Karpas-422 (cell line): ENCODE measurements around the gene LHFPL6. TPM values are rescaled to one million over a fixed set of nuclear protein-coding genes. Genes with fewer than 3 reads are reported as not detected.

Experiments used
- DNase-seq: peaks from one replicate; pipeline ENCODE4 v3.0.0-alpha.2; 2015
- H2AFZ ChIP-seq: fragments of 200-600 bp; sonication (generic); 2 replicates; pipeline ENCODE4 v1.6.1; 2014; ENCODE audit warnings: antibody characterized with exemption, low read length, mixed read lengths
- H3K27ac ChIP-seq: fragments of 200-600 bp; sonication (generic); 2 replicates; pipeline ENCODE4 v1.5.1; 2014; ENCODE audit warnings: mild to moderate bottlenecking, low read length, moderate library complexity
- H3K27me3 ChIP-seq: fragments of 200-600 bp; sonication (generic); 2 replicates; pipeline ENCODE4 v1.6.1; 2014; ENCODE audit warnings: low read length, mixed read lengths
- H3K36me3 ChIP-seq: fragments of 200-600 bp; sonication (generic); 2 replicates; pipeline ENCODE4 v1.6.1; 2014; ENCODE audit warnings: low read length, mixed read lengths; ENCODE audit not compliant: insufficient read depth
- H3K4me1 ChIP-seq: fragments of 200-600 bp; sonication (generic); 2 replicates; pipeline ENCODE4 v1.6.1; 2014; ENCODE audit warnings: mild to moderate bottlenecking, low read length, mixed read lengths
- H3K4me2 ChIP-seq: fragments of 200-600 bp; sonication (generic); 2 replicates; pipeline ENCODE4 v1.6.1; 2014; ENCODE audit warnings: low read length, low read depth, mild to moderate bottlenecking; ENCODE audit not compliant: poor library complexity, severe bottlenecking
- H3K4me3 ChIP-seq: fragments of 200-600 bp; sonication (generic); 2 replicates; pipeline ENCODE4 v1.5.1; 2014; ENCODE audit warnings: mild to moderate bottlenecking, antibody characterized with exemption, low read length, mixed read lengths
- H3K79me2 ChIP-seq: fragments of 200-600 bp; sonication (generic); 2 replicates; pipeline ENCODE4 v1.6.1; 2014; ENCODE audit warnings: mild to moderate bottlenecking, low read length, mixed read lengths
- H3K9ac ChIP-seq: fragments of 200-600 bp; sonication (generic); 2 replicates; pipeline ENCODE4 v1.6.0; 2014; ENCODE audit warnings: low read length
- H3K9me2 ChIP-seq: fragments of 200-600 bp; sonication (generic), shearing (Covaris generic); replicated peaks from 2 replicates; pipeline ENCODE4 v1.6.0; 2014; ENCODE audit warnings: mild to moderate bottlenecking, low read length, moderate library complexity; ENCODE audit not compliant: insufficient read depth
- H3K9me3 ChIP-seq: fragments of 300-700, 200-600 bp; sonication (generic); 2 replicates; pipeline ENCODE4 v1.6.1; 2014; ENCODE audit warnings: low read length, mixed read lengths
- H4K20me1 ChIP-seq: fragments of 200-600 bp; sonication (generic); 2 replicates; pipeline ENCODE4 v1.6.1; 2014; ENCODE audit warnings: mild to moderate bottlenecking, antibody characterized with exemption, low read length, low read depth; ENCODE audit not compliant: insufficient read depth
- total RNA-seq: library from RNA; depleted of rRNA; stranded (reverse); fragments of >200 nt; shearing (Covaris generic); gene quantifications from 2 replicates; pipeline ENCODE4 v1.2.3, GENCODE V29; 2014; ENCODE audit warnings: low replicate concordance

Gene LHFPL6
- total RNA-seq, 1 experiment from 2014 or later, result not detected

- no peak overlapping the region for H3K27ac ChIP-seq
- H3K9me3 ChIP-seq, result no peaks in the 10 kb centered on the region
- H3K79me2 ChIP-seq, result no peaks in the 10 kb centered on the region
- no peaks in the 10 kb centered on the region for H3K36me3 ChIP-seq
- H2AFZ ChIP-seq, result no peak overlapping the region
- DNase-seq, result no peak
- no peak overlapping the region for H3K4me3 ChIP-seq
- H3K9me2 ChIP-seq, result no peaks in the 10 kb centered on the region
- H3K9ac ChIP-seq, result no peak overlapping the region
- no peak overlapping the region for H3K4me2 ChIP-seq
- no peaks in the 10 kb centered on the region for H3K4me1 ChIP-seq
- no peaks in the 10 kb centered on the region for H4K20me1 ChIP-seq
- no peaks in the 10 kb centered on the region for H3K27me3 ChIP-seq
These were observed 61.9 kb downstream of the LHFPL6 start for GRCh38 chr13:39540929-39541605.

GRCh38 chr13:39538816-39539790 lies 63.9 kb downstream of the LHFPL6 start:
- Histone ChIP-seq H3K27me3 (no peaks in the 10 kb centered on the region), H3K4me1 (no peaks in the 10 kb centered on the region), H3K4me2 (no peak overlapping the region), H3K9me2 (no peaks in the 10 kb centered on the region), H3K36me3 (no peaks in the 10 kb centered on the region), H3K9me3 (no peaks in the 10 kb centered on the region), H3K4me3 (no peak overlapping the region), H4K20me1 (no peaks in the 10 kb centered on the region), H3K9ac (no peak overlapping the region), H3K27ac (no peak overlapping the region), H3K79me2 (no peaks in the 10 kb centered on the region), H2AFZ (no peak overlapping the region)
- no peak for DNase-seq

GRCh38 chr13:39536906-39537305 lies 66.1 kb downstream of the LHFPL6 start:
- no peak overlapping the region for H3K4me2 ChIP-seq
- no peak overlapping the region for H3K27ac ChIP-seq
- H3K4me3 ChIP-seq, result no peak overlapping the region
- no peaks in the 10 kb centered on the region for H3K4me1 ChIP-seq
- no peak for DNase-seq
- H3K79me2 ChIP-seq, result no peaks in the 10 kb centered on the region
- H4K20me1 ChIP-seq, result no peaks in the 10 kb centered on the region
- no peaks in the 10 kb centered on the region for H3K36me3 ChIP-seq
- no peaks in the 10 kb centered on the region for H3K9me3 ChIP-seq
- H3K9ac ChIP-seq, result no peak overlapping the region
- H2AFZ ChIP-seq, result no peak overlapping the region
- H3K9me2 ChIP-seq, result no peaks in the 10 kb centered on the region
- H3K27me3 ChIP-seq, result no peaks in the 10 kb centered on the region

- no peak overlapping the region for H3K27ac ChIP-seq
- H4K20me1 ChIP-seq, result no peaks in the 10 kb centered on the region
- no peaks in the 10 kb centered on the region for H3K79me2 ChIP-seq
- H3K4me3 ChIP-seq, result no peak overlapping the region
- H3K9me2 ChIP-seq, result no peaks in the 10 kb centered on the region
- DNase-seq, result no peak
- no peaks in the 10 kb centered on the region for H3K4me1 ChIP-seq
- H2AFZ ChIP-seq, result no peak overlapping the region
- no peak overlapping the region for H3K4me2 ChIP-seq
- no peaks in the 10 kb centered on the region for H3K9me3 ChIP-seq
- no peaks in the 10 kb centered on the region for H3K36me3 ChIP-seq
- H3K9ac ChIP-seq, result no peak overlapping the region
- H3K27me3 ChIP-seq, result no peaks in the 10 kb centered on the region
These were observed 66.7 kb downstream of the LHFPL6 start for GRCh38 chr13:39536274-39536673.

GRCh38 chr13:39533651-39534150 lies 69.3 kb downstream of the LHFPL6 start:
- no peaks in the 10 kb centered on the region for H3K36me3 ChIP-seq
- no peaks in the 10 kb centered on the region for H4K20me1 ChIP-seq
- no peak overlapping the region for H3K27ac ChIP-seq
- H3K79me2 ChIP-seq, result no peaks in the 10 kb centered on the region
- no peak for DNase-seq
- H3K4me2 ChIP-seq, result no peak overlapping the region
- H2AFZ ChIP-seq, result no peak overlapping the region
- no peaks in the 10 kb centered on the region for H3K9me2 ChIP-seq
- H3K27me3 ChIP-seq, result no peaks in the 10 kb centered on the region; the same call in 1 of the 2 replicates
- H3K4me3 ChIP-seq, result no peak overlapping the region
- no peaks in the 10 kb centered on the region for H3K9me3 ChIP-seq
- H3K9ac ChIP-seq, result no peak overlapping the region
- H3K4me1 ChIP-seq, result no peaks in the 10 kb centered on the region

- Histone ChIP-seq H3K36me3 (no peaks in the 10 kb centered on the region), H2AFZ (no peak overlapping the region), H4K20me1 (no peaks in the 10 kb centered on the region), H3K4me2 (no peak overlapping the region), H3K9me3 (no peaks in the 10 kb centered on the region), H3K9me2 (no peaks in the 10 kb centered on the region), H3K27me3 (no peaks in the 10 kb centered on the region; the same call in 1 of the 2 replicates), H3K27ac (no peak overlapping the region), H3K79me2 (no peaks in the 10 kb centered on the region), H3K4me3 (no peak overlapping the region), H3K9ac (no peak overlapping the region), H3K4me1 (no peaks in the 10 kb centered on the region)
- DNase-seq, result no peak
These were observed 71.3 kb downstream of the LHFPL6 start for GRCh38 chr13:39531646-39532045.

GRCh38 chr13:39530916-39531315 lies 72.1 kb downstream of the LHFPL6 start:
- Histone ChIP-seq H3K9me2 (no peaks in the 10 kb centered on the region), H3K27me3 (no peaks in the 10 kb centered on the region; the same call in 1 of the 2 replicates), H4K20me1 (no peaks in the 10 kb centered on the region), H3K9ac (no peak overlapping the region), H3K79me2 (no peaks in the 10 kb centered on the region), H2AFZ (no peak overlapping the region), H3K4me1 (no peaks in the 10 kb centered on the region), H3K4me3 (no peak overlapping the region), H3K9me3 (no peaks in the 10 kb centered on the region), H3K4me2 (no peak overlapping the region), H3K36me3 (no peaks in the 10 kb centered on the region), H3K27ac (no peak overlapping the region)
- no peak for DNase-seq

- no peaks in the 10 kb centered on the region for H3K9me3 ChIP-seq
- H4K20me1 ChIP-seq, result no peaks in the 10 kb centered on the region
- H3K27ac ChIP-seq, result no peak overlapping the region
- no peaks in the 10 kb centered on the region for H3K9me2 ChIP-seq
- no peak overlapping the region for H3K9ac ChIP-seq
- no peaks in the 10 kb centered on the region; the same call in 1 of the 2 replicates for H3K27me3 ChIP-seq
- H2AFZ ChIP-seq, result no peak overlapping the region
- H3K4me2 ChIP-seq, result no peak overlapping the region
- no peak for DNase-seq
- H3K79me2 ChIP-seq, result no peaks in the 10 kb centered on the region
- H3K4me3 ChIP-seq, result no peak overlapping the region
- H3K4me1 ChIP-seq, result no peaks in the 10 kb centered on the region
- no peaks in the 10 kb centered on the region for H3K36me3 ChIP-seq
These were observed 74.4 kb downstream of the LHFPL6 start for GRCh38 chr13:39528661-39528980.
